ENCODE data around the gene PCDHA6.

The PCDHA6 gene, protein sequence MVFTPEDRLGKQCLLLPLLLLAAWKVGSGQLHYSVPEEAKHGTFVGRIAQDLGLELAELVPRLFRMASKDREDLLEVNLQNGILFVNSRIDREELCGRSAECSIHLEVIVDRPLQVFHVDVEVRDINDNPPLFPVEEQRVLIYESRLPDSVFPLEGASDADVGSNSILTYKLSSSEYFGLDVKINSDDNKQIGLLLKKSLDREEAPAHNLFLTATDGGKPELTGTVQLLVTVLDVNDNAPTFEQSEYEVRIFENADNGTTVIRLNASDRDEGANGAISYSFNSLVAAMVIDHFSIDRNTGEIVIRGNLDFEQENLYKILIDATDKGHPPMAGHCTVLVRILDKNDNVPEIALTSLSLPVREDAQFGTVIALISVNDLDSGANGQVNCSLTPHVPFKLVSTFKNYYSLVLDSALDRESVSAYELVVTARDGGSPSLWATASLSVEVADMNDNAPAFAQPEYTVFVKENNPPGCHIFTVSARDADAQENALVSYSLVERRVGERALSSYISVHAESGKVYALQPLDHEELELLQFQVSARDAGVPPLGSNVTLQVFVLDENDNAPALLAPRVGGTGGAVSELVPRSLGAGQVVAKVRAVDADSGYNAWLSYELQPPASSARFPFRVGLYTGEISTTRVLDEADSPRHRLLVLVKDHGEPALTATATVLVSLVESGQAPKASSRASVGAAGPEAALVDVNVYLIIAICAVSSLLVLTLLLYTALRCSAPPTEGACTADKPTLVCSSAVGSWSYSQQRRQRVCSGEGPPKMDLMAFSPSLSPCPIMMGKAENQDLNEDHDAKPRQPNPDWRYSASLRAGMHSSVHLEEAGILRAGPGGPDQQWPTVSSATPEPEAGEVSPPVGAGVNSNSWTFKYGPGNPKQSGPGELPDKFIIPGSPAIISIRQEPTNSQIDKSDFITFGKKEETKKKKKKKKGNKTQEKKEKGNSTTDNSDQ

DNA sequence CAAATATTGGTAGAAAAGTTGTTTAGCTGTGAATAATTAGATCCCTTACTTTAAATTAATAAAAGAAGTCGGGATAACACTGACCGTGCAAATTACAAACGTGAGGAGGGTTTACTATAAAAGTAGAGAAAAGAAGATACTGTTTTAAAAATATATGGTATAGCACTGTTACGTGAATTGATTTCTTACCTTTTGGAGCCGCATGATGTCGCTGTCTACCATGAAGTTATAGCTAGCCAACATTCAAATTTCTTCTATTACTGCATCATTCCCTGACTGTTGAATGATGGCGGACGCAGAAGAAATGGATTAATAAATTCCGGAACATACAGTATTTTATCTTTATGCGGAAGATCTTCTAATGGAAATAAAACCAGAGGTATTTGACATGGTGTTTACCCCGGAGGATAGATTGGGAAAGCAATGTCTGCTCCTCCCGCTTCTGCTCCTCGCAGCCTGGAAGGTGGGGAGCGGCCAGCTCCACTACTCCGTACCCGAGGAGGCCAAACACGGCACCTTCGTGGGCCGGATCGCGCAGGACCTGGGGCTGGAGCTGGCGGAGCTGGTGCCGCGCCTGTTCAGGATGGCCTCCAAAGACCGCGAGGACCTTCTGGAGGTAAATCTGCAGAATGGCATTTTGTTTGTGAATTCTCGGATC is at the start of gene PCDHA6:
PCDHA6 (plus strand) TSS at position 257 of the 658 bp plus-strand sequence; CDS start at position 389, 132 bp downstream.
- peak; percentile 21; the same call in 1 of the 2 replicates for TF ChIP-seq CTCF (IDR thresholded peaks at IDR 0.05)

DNA sequence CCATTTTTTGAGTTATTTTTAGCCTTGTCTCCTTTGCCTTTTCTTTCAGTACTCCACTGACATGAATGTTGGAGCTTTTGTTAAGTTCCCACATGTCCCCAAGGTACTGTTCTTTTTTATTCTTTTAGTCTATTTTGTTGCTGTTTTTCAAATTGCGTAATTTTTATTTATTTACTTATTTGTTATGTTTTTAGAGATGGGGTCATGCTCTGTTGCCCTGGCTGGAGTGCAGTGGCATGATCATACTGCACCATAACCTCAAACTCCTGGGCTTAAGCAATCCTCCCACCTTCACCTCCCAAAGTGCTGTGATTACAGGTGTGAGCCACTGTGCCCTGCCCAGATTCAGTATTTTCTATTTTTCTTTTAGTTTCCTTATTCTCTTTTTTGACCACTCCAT is 47.2 kb upstream of the PCDHA6 start:
- TF ChIP-seq CTCF (IDR thresholded peaks at IDR 0.05), result no peak

GRCh38 chr5:140785905-140786686 is 41.7 kb upstream of the PCDHA6 start, which contains the start of gene PCDHA1:
TSS of gene PCDHA1 (plus strand) at chr5:140786140.
- peak; percentile 26; the same call in 1 of the 2 replicates for TF ChIP-seq CTCF (IDR thresholded peaks at IDR 0.05)

GRCh38 chr5:140791089-140791488 is 36.7 kb upstream of the PCDHA6 start:
- no peak for TF ChIP-seq CTCF (IDR thresholded peaks at IDR 0.05)

DNA sequence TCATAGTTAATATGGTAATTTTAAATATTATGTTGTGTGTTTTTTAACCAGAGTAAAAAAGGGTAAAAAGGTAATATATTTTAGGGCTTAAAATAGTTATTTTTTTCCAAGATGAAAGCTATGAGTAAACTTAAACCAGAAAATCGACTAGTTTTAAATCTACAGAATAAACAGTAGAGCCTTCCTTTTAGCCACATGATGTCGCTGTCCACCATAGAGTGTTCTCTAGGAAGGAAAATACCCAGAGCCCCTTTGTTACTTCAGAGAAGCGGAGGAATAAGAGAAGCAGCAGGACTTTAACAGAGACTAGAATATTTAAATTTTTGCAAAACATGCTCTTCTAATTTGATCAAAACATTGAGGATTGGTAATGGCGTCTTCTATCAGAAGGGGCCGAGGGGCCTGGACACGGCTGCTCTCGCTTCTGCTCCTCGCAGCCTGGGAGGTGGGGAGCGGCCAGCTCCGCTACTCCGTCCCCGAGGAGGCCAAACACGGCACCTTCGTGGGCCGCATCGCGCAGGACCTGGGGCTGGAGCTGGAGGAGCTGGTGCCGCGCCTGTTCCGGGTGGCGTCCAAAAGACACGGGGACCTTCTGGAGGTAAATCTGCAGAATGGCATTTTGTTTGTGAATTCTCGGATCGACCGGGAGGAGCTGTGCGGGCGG is 33.0 kb upstream of the PCDHA6 start, which contains the start of gene PCDHA2:
PCDHA2 (plus strand) TSS at position 258 of the 664 bp plus-strand sequence.
- TF ChIP-seq CTCF (IDR thresholded peaks at IDR 0.05), result no peak; the same call in 1 of the 2 replicates

DNA sequence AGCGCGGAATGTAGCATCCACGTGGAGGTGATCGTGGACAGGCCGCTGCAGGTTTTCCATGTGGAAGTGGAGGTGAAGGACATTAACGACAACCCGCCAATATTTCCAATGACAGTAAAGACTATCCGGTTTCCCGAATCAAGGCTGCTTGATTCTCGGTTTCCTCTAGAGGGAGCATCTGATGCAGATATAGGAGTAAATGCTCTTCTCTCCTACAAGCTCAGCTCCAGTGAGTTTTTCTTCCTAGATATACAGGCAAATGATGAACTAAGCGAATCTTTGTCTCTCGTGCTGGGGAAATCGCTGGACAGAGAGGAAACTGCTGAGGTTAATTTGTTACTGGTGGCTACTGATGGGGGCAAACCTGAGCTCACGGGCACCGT is 32.5 kb upstream of the PCDHA6 start:
- TF ChIP-seq CTCF (IDR thresholded peaks at IDR 0.05), result peak; percentile 36; the same call in 1 of the 2 replicates
